Gastrocnemius medialis (tissue), 4 donors: ENCODE data around the gene TSPAN9.

Source experiments
- CTCF ChIP-seq, 5 experiments: fragments of 450-650 bp in 3 of 5; fragments of 200-600 bp in 2 of 5; sonication (generic) in 2 of 5; IDR thresholded peaks in 4 of 5; conservative IDR thresholded peaks in 1 of 5; 1 replicate in 4 of 5; 2 replicates in 1 of 5; pipeline ENCODE4 v1.5.1; 2016 to 2019; ENCODE audit warnings: antibody characterized with exemption in 5 of 5, mild to moderate bottlenecking in 3 of 5, moderate library complexity in 3 of 5
- POLR2A ChIP-seq, 2 donors: fragments of 450-650 bp; IDR thresholded peaks; one replicate each; pipeline ENCODE4 v1.6.1; 2017; ENCODE audit warnings: antibody characterized with exemption in 2 of 2, mild to moderate bottlenecking in 2 of 2, moderate library complexity in 2 of 2

- TF ChIP-seq CTCF (IDR thresholded peaks at IDR 0.05 in 4 of 5, conservative IDR thresholded peaks at IDR 0.05 in 1 of 5) (no peak), POLR2A (IDR thresholded peaks at IDR 0.05) (no peak)
Measured at GRCh38 chr12:3207858-3208257, 130.7 kb downstream of the TSPAN9 start.
